Keratinocyte (primary cell): ENCODE measurements around the gene TGM4. TPM values are rescaled to one million over a fixed set of nuclear protein-coding genes. Genes with fewer than 3 reads are reported as not detected.

ENCODE experiments used
- DNase-seq: peaks from one replicate; pipeline ENCODE4 v3.0.0-alpha.2; 2011; ENCODE audit warnings: low read depth, missing footprints, low spot score
- FAIRE-seq: peaks from 2 replicates; lab custom pipeline; 2011; peaks lifted over from hg19 to GRCh38; lab: Jason Lieb, UNC
- H2AFZ ChIP-seq: 2 replicates; pipeline ENCODE4 v1.6.0; 2012; ENCODE audit warnings: low read length, control low read depth, inconsistent platforms; ENCODE audit not compliant: control insufficient read depth
- H3K27ac ChIP-seq: 2 replicates; pipeline ENCODE4 v1.5.1; 2011; ENCODE audit warnings: low read length; ENCODE audit not compliant: control insufficient read depth, insufficient read depth
- H3K27me3 ChIP-seq: 3 replicates; pipeline ENCODE4 v1.6.0; 2011; ENCODE audit warnings: low read length; ENCODE audit not compliant: control insufficient read depth, insufficient read depth; ENCODE audit errors: extremely low read depth
- H3K36me3 ChIP-seq, 2 experiments: 2 replicates in 1 of 2; 3 replicates in 1 of 2; pipeline ENCODE4 v1.5.1; 2011; ENCODE audit warnings: low read length in 2 of 2, mild to moderate bottlenecking in 1 of 2; ENCODE audit not compliant: control insufficient read depth in 2 of 2, insufficient read depth in 2 of 2; ENCODE audit errors: extremely low read depth in 1 of 2
- H3K4me1 ChIP-seq: 3 replicates; pipeline ENCODE4 v1.5.1; 2011; ENCODE audit warnings: low read length; ENCODE audit not compliant: control insufficient read depth, insufficient read depth; ENCODE audit errors: extremely low read depth
- H3K4me2 ChIP-seq: 3 replicates; pipeline ENCODE4 v1.6.0; 2011; ENCODE audit warnings: low read depth, low read length; ENCODE audit not compliant: control insufficient read depth, insufficient read depth; ENCODE audit errors: extremely low read depth
- H3K4me3 ChIP-seq, 3 experiments: fragments of 200-600 bp in 1 of 3; sonication (generic) in 1 of 3; 2 replicates in 2 of 3; 3 replicates in 1 of 3; pipeline ENCODE4 v1.5.1; 2011 to 2016; ENCODE audit warnings: low read length in 3 of 3, mild to moderate bottlenecking in 3 of 3, control low read depth in 2 of 3, inconsistent platforms in 1 of 3, low read depth in 1 of 3, mixed read lengths in 1 of 3, mixed run types in 1 of 3, moderate library complexity in 1 of 3; ENCODE audit not compliant: control insufficient read depth in 2 of 3, insufficient read depth in 2 of 3; ENCODE audit errors: extremely low read depth in 1 of 3
- H3K79me2 ChIP-seq: 2 replicates; pipeline ENCODE4 v1.6.0; 2012; ENCODE audit warnings: low read length; ENCODE audit not compliant: control insufficient read depth, insufficient read depth
- H3K9ac ChIP-seq: 3 replicates; pipeline ENCODE4 v1.6.0; 2011; ENCODE audit warnings: low read length; ENCODE audit not compliant: control insufficient read depth, insufficient read depth; ENCODE audit errors: extremely low read depth
- H3K9me1 ChIP-seq: 3 replicates; pipeline ENCODE4 v1.6.0; 2011; ENCODE audit warnings: low read length; ENCODE audit not compliant: control insufficient read depth, insufficient read depth; ENCODE audit errors: extremely low read depth
- H3K9me3 ChIP-seq: 2 replicates; pipeline ENCODE4 v1.5.1; 2012; ENCODE audit warnings: low read depth, low read length; ENCODE audit not compliant: control insufficient read depth
- H4K20me1 ChIP-seq: 3 replicates; pipeline ENCODE4 v1.6.0; 2011; ENCODE audit warnings: low read length; ENCODE audit not compliant: control insufficient read depth, insufficient read depth; ENCODE audit errors: extremely low read depth
- EZH2 ChIP-seq: IDR thresholded peaks from one replicate; pipeline ENCODE4 v1.6.1; 2012; ENCODE audit warnings: inconsistent platforms, mild to moderate bottlenecking, low read length, moderate library complexity
- dilution Hi-C: fragments of 300-500 bp; cut with MboI; formaldehyde crosslinking; loops from one replicate; pipeline ENCODE4 v1.7.0; 2020; ENCODE audit warnings: low sequenced_read_pairs; ENCODE audit not compliant: extremely low pct_ligation_motif_present
- polyA plus RNA-seq, 5 experiments: library from polyadenylated mRNA; depleted of rRNA in 3 of 5; stranded (reverse) in 3 of 5; stranded (forward) in 1 of 5; unstranded in 1 of 5; fragments of >200 nt; gene quantifications; 1 replicate in 1 of 5; 2 replicates in 3 of 5; 3 replicates in 1 of 5; pipeline versions ENCODE4 v1.2.1 to v1.2.3, GENCODE V29; 2011 to 2012; ENCODE audit warnings: missing spikeins in 2 of 5, low read depth in 1 of 5, low replicate concordance in 1 of 5
- TF ChIP-seq, protein P1 (sequence below), 3 experiments: IDR thresholded peaks in 1 of 3; conservative IDR thresholded peaks in 1 of 3; optimal IDR thresholded peaks in 1 of 3; 2 replicates in 2 of 3; 3 replicates in 1 of 3; pipeline versions ENCODE3 to v1.5.1; 2011; ENCODE audit warnings: low read length in 3 of 3, mild to moderate bottlenecking in 3 of 3, moderate library complexity in 2 of 3, control low read depth in 1 of 3, inconsistent platforms in 1 of 3; ENCODE audit not compliant: insufficient read depth in 2 of 3; ENCODE audit errors: extremely low read depth in 1 of 3

The TGM4 gene
- polyA plus RNA-seq, 1 donor (not counting 4 experiments of a cell fraction or from before 2014, with no cell fraction given): 1.3 TPM

DNA sequence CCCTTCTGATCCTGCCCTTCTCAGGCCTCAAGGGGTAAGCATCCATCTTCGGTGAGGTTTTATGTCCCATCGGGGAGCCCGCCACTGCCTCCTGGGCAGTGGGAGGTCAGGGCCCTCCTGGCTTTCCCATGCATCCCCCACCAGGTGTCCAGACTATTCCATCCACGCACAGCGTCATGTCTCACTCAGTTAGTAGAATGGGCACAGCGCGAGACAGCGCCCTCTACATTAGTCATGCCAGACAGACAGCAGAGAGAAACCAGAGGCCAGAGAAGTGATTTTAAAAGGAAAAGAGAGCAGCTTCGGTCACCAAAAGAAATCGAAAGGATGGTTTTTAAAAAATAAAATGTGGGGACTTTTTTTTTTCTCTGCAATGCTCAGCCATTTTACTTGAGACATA lies 51.8 kb downstream of the TGM4 start:
- Histone ChIP-seq H3K27me3 (no peaks in the 10 kb centered on the region), H4K20me1 (no peaks in the 10 kb centered on the region), H3K27ac (no peak overlapping the region), H3K79me2 (no peaks in the 10 kb centered on the region), H3K9me3 (no peaks in the 10 kb centered on the region), H3K9ac (no peak overlapping the region), H3K4me1 (peaks cover 7% of the 10 kb centered on the region), H3K4me3 (no peak overlapping the region), H3K9me1 (no peaks in the 10 kb centered on the region), H3K36me3 (peaks cover 30 to 53% of the 10 kb centered on the region in 2 experiments), H3K4me2 (no peak overlapping the region), H2AFZ (no peak overlapping the region)
- dilution Hi-C loops: no loop called here
- DNase-seq (no peak), FAIRE-seq (no peak)
- TF ChIP-seq, protein P1, sequence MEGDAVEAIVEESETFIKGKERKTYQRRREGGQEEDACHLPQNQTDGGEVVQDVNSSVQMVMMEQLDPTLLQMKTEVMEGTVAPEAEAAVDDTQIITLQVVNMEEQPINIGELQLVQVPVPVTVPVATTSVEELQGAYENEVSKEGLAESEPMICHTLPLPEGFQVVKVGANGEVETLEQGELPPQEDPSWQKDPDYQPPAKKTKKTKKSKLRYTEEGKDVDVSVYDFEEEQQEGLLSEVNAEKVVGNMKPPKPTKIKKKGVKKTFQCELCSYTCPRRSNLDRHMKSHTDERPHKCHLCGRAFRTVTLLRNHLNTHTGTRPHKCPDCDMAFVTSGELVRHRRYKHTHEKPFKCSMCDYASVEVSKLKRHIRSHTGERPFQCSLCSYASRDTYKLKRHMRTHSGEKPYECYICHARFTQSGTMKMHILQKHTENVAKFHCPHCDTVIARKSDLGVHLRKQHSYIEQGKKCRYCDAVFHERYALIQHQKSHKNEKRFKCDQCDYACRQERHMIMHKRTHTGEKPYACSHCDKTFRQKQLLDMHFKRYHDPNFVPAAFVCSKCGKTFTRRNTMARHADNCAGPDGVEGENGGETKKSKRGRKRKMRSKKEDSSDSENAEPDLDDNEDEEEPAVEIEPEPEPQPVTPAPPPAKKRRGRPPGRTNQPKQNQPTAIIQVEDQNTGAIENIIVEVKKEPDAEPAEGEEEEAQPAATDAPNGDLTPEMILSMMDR (optimal IDR thresholded peaks at IDR 0.05 in 1 of 3, IDR thresholded peaks at IDR 0.05 in 1 of 3, conservative IDR thresholded peaks at IDR 0.05 in 1 of 3; ENCODE audit: extremely low read depth in 1 of 3, insufficient read depth in 2 of 3, low read length in 3 of 3): peak in 1 of 3 experiments; percentile 38
- TF ChIP-seq EZH2: no peak

DNA sequence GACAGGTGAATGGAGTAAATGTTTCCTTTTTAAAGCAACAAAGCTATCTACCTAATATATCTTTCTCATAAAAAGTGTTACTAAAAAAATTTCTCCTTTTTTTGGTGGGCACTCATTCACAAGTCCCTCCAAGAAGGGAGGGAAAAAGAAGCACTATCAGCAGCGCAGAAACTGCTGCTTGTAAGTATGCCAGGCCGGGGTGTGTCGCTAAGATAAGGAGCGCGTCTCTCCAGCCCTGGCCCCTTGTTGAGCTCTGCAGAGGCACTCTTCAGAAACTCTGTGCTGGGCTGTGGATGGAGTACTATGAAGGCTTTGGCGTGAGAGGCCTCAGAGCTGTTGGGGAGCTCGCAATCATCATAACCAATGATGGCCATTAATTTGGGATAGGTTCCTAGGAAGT lies 52.5 kb downstream of the TGM4 start:
- Histone ChIP-seq H3K79me2 (no peaks in the 10 kb centered on the region), H3K9me1 (no peaks in the 10 kb centered on the region), H3K27ac (no peak overlapping the region), H4K20me1 (no peaks in the 10 kb centered on the region), H3K4me3 (no peak overlapping the region), H3K27me3 (no peaks in the 10 kb centered on the region), H3K4me2 (no peak overlapping the region), H3K9ac (no peak overlapping the region), H2AFZ (no peak overlapping the region), H3K36me3 (peaks cover 38 to 56% of the 10 kb centered on the region in 2 experiments), H3K4me1 (peaks cover 7% of the 10 kb centered on the region), H3K9me3 (no peaks in the 10 kb centered on the region)
- no peak for DNase-seq
- no peak for FAIRE-seq
- dilution Hi-C loops: no loop called here
- TF ChIP-seq, protein P1 (optimal IDR thresholded peaks at IDR 0.05 in 1 of 3, IDR thresholded peaks at IDR 0.05 in 1 of 3, conservative IDR thresholded peaks at IDR 0.05 in 1 of 3; ENCODE audit: extremely low read depth in 1 of 3, insufficient read depth in 2 of 3, low read length in 3 of 3): no peak
